ENCODE data around the gene LTA. TPM values are rescaled to one million over a fixed set of nuclear protein-coding genes. Genes with fewer than 3 reads are reported as not detected.

Gene LTA
- polyA plus RNA-seq, 1 of the 3 experiments (the other 2 are of a cell fraction), result not detected

DNA sequence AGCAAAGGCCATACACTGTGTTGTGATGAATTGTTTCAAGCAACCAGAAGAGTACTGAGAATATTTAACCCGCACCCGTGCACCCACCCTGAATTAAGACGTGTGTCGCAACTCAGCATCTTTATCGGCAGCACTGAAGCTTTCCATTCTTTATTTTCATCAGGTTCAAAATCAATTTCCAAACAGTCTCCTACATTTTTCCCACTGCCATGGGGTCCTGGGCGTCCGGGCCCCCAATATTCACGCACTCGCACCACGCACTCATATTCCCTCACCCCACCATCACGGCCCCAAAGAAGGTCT, 8.3 kb downstream of the LTA start:
- ChIA-PET CTCF (interaction anchor here (0.6 to 17.6 kb wide), 25 partner anchors 9 to 197 kb away, joined by 3 to 312 read pairs (median 5); partner anchors contain the start of genes ATP6V1G2, DDX39B, NCR3 and NFKBIL1), POLR2A (interaction anchor here (0.6 to 1.2 kb wide), 3 partner anchors 16 to 38 kb away, joined by 3 to 12 read pairs (median 5); partner anchors contain the start of gene DDX39B)
- peak overlapping the region; percentile 99 for H3K4me2 ChIP-seq
- H3K4me1 ChIP-seq (ENCODE audit: control insufficient read depth in 1 of 2, insufficient read depth in 2 of 2, low read depth in 1 of 2, low read length in 1 of 2), result peaks cover 0 to 11% of the 10 kb centered on the region in 2 experiments; a peak in 1 of 4 replicates
- 74% methylated on average over 11 of the region's 11 CpGs for WGBS (ENCODE audit: low lambda C conversion rate)
- no peaks in the 10 kb centered on the region for H4K20me1 ChIP-seq (ENCODE audit: insufficient read depth)
- no peaks in the 10 kb centered on the region for H3K27me3 ChIP-seq (ENCODE audit: insufficient read depth)
- H3K9me3 ChIP-seq, result no peaks in the 10 kb centered on the region
- H3K79me2 ChIP-seq (ENCODE audit: insufficient read depth), result no peaks in the 10 kb centered on the region
- peak overlapping the region; percentile 63 to 96 for H3K4me3 ChIP-seq (ENCODE audit: low read depth in 2 of 2, low read length in 1 of 2)
- H2AFZ ChIP-seq (ENCODE audit: low read depth), result peak overlapping the region; percentile 99
- peak overlapping the region; percentile 88 for H3K9ac ChIP-seq
- no peaks in the 10 kb centered on the region for H3K9me2 ChIP-seq
- H3K27ac ChIP-seq (ENCODE audit: low read depth in 2 of 2, low read length in 1 of 2), result no peak overlapping the region
- no peaks in the 10 kb centered on the region for H3F3A ChIP-seq (replicated peaks; ENCODE audit: insufficient read depth)
- TF ChIP-seq JUND (IDR thresholded peaks at IDR 0.05), result no peak
- TF ChIP-seq, protein P1, sequence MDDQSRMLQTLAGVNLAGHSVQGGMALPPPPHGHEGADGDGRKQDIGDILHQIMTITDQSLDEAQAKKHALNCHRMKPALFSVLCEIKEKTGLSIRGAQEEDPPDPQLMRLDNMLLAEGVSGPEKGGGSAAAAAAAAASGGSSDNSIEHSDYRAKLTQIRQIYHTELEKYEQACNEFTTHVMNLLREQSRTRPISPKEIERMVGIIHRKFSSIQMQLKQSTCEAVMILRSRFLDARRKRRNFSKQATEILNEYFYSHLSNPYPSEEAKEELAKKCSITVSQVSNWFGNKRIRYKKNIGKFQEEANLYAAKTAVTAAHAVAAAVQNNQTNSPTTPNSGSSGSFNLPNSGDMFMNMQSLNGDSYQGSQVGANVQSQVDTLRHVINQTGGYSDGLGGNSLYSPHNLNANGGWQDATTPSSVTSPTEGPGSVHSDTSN (IDR thresholded peaks at IDR 0.05), result no peak
- no peak for TF ChIP-seq TCF12 (IDR thresholded peaks at IDR 0.05)
- TF ChIP-seq GATA2 (CRISPR knock-in tag; IDR thresholded peaks at IDR 0.05), result no peak
- TF ChIP-seq, protein P2, sequence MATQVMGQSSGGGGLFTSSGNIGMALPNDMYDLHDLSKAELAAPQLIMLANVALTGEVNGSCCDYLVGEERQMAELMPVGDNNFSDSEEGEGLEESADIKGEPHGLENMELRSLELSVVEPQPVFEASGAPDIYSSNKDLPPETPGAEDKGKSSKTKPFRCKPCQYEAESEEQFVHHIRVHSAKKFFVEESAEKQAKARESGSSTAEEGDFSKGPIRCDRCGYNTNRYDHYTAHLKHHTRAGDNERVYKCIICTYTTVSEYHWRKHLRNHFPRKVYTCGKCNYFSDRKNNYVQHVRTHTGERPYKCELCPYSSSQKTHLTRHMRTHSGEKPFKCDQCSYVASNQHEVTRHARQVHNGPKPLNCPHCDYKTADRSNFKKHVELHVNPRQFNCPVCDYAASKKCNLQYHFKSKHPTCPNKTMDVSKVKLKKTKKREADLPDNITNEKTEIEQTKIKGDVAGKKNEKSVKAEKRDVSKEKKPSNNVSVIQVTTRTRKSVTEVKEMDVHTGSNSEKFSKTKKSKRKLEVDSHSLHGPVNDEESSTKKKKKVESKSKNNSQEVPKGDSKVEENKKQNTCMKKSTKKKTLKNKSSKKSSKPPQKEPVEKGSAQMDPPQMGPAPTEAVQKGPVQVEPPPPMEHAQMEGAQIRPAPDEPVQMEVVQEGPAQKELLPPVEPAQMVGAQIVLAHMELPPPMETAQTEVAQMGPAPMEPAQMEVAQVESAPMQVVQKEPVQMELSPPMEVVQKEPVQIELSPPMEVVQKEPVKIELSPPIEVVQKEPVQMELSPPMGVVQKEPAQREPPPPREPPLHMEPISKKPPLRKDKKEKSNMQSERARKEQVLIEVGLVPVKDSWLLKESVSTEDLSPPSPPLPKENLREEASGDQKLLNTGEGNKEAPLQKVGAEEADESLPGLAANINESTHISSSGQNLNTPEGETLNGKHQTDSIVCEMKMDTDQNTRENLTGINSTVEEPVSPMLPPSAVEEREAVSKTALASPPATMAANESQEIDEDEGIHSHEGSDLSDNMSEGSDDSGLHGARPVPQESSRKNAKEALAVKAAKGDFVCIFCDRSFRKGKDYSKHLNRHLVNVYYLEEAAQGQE (IDR thresholded peaks at IDR 0.05; ENCODE audit: low read depth, low read length), result no peak
- TF ChIP-seq MEF2A (IDR thresholded peaks at IDR 0.05; ENCODE audit: borderline replicate concordance, low read depth), result no peak
- no peak for TF ChIP-seq CHD2 (IDR thresholded peaks at IDR 0.05; ENCODE audit: low read length, partially characterized antibody)
- TF ChIP-seq RFX5 (IDR thresholded peaks at IDR 0.05; ENCODE audit: low read length), result no peak
- no peak for TF ChIP-seq NFIC (IDR thresholded peaks at IDR 0.05; ENCODE audit: borderline replicate concordance)
- H3K36me3 ChIP-seq (replicated peaks in 1 of 2; ENCODE audit: control insufficient read depth in 1 of 2, insufficient read depth in 2 of 2, low read length in 1 of 2), result no peaks in the 10 kb centered on the region
- DNase-seq, result no peak

DNA sequence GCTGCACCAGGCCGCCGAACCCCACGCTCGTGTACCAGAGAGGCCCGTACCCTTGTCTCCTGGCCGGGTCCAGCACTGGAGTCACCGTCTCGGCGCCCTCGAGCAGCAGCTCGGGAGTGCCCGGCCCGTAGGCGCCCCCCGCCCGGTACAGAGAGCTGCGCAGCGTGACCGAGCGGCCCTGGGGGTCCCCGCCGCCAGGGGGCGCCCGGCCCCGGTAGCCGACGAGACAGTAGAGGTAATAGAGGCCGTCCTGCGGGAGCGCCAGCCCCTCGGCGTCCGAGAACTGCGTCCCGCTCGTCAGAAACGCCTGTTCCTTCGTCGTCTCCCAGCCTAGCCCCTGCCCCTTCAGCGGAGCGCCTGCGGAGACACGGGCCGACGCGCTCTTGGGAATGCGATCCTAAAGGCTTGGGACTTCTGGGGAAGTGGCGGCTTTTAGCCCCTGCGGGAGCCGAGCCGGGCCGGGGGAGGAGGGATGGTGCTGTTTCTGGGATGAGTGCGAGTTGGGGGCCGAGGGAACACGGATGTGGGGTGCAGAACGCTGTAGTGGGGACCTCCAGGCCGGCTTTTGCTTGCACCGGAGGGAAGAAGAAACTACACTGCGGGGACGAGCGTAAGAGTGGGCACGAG, 8.8 kb downstream of the LTA start:
- H3K4me1 ChIP-seq (ENCODE audit: control insufficient read depth in 1 of 2, insufficient read depth in 2 of 2, low read depth in 1 of 2, low read length in 1 of 2), result peaks cover 0 to 11% of the 10 kb centered on the region in 2 experiments; a peak in 1 of 4 replicates
- whole genome bisulfite sequencing (ENCODE audit: low lambda C conversion rate), result 6% methylated on average over 13 of the region's 62 CpGs
- H3K27ac ChIP-seq (ENCODE audit: low read depth in 2 of 2, low read length in 1 of 2), result peak overlapping the region in 1 of 2 experiments; percentile 51; a peak in 1 of 4 replicates
- H2AFZ ChIP-seq (ENCODE audit: low read depth), result peak overlapping the region; percentile 99
- CTCF ChIA-PET, result interaction anchor here (0.6 to 17.6 kb wide), 25 partner anchors 9 to 197 kb away, joined by 3 to 312 read pairs (median 5); partner anchors contain the start of genes ATP6V1G2, DDX39B, NCR3 and NFKBIL1
- peak overlapping the region; percentile 99 for H3K4me2 ChIP-seq
- peak overlapping the region; percentile 63 to 96 for H3K4me3 ChIP-seq (ENCODE audit: low read depth in 2 of 2, low read length in 1 of 2)
- no peaks in the 10 kb centered on the region for H3K9me3 ChIP-seq
- no peaks in the 10 kb centered on the region for H3K79me2 ChIP-seq (ENCODE audit: insufficient read depth)
- peak overlapping the region; percentile 88 for H3K9ac ChIP-seq
- no peaks in the 10 kb centered on the region for H3K36me3 ChIP-seq (replicated peaks in 1 of 2; ENCODE audit: control insufficient read depth in 1 of 2, insufficient read depth in 2 of 2, low read length in 1 of 2)
- H4K20me1 ChIP-seq (ENCODE audit: insufficient read depth), result no peaks in the 10 kb centered on the region
- no peaks in the 10 kb centered on the region for H3K9me2 ChIP-seq
- DNase-seq, result peak; percentile 97
- H3K27me3 ChIP-seq (ENCODE audit: insufficient read depth), result no peaks in the 10 kb centered on the region
- no peaks in the 10 kb centered on the region for H3F3A ChIP-seq (replicated peaks; ENCODE audit: insufficient read depth)
- POLR2A ChIA-PET, result interaction anchor here (0.6 to 1.2 kb wide), 3 partner anchors 15 to 39 kb away, joined by 3 to 12 read pairs (median 5); partner anchors contain the start of gene DDX39B
- TF ChIP-seq POLR2AphosphoS5 (IDR thresholded peaks at IDR 0.05; ENCODE audit: low read depth, low read length) (peak; percentile 67), MXI1 (IDR thresholded peaks at IDR 0.05; ENCODE audit: low read depth, low read length) (peak; percentile 64; the same call in 1 of the 2 replicates), RCOR1 (IDR thresholded peaks at IDR 0.05; ENCODE audit: low read length) (no peak), FOXM1 (IDR thresholded peaks at IDR 0.05; ENCODE audit: low read depth) (no peak), EZH2phosphoT487 (IDR thresholded peaks at IDR 0.05; ENCODE audit: borderline replicate concordance, low read depth) (no peak), YY1 (IDR thresholded peaks at IDR 0.05; ENCODE audit: low read depth) (0 out of 2 replicates have a peak, but pooled peaks have one; percentile 42), NRF1 (IDR thresholded peaks at IDR 0.05; ENCODE audit: low read depth, low read length) (peak; percentile 37; the same call in 1 of the 2 replicates), RFX5 (IDR thresholded peaks at IDR 0.05; ENCODE audit: low read length) (no peak), TAF1 (IDR thresholded peaks at IDR 0.05; ENCODE audit: borderline replicate concordance, low read depth, low read length) (peak; percentile 61), ELF1 (IDR thresholded peaks at IDR 0.05) (no peak)
- TF ChIP-seq, protein P3, sequence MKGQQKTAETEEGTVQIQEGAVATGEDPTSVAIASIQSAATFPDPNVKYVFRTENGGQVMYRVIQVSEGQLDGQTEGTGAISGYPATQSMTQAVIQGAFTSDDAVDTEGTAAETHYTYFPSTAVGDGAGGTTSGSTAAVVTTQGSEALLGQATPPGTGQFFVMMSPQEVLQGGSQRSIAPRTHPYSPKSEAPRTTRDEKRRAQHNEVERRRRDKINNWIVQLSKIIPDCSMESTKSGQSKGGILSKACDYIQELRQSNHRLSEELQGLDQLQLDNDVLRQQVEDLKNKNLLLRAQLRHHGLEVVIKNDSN (IDR thresholded peaks at IDR 0.05; ENCODE audit: borderline replicate concordance, low read depth), result 0 out of 2 replicates have a peak, but pooled peaks have one; percentile 8
- TF ChIP-seq, protein P4, sequence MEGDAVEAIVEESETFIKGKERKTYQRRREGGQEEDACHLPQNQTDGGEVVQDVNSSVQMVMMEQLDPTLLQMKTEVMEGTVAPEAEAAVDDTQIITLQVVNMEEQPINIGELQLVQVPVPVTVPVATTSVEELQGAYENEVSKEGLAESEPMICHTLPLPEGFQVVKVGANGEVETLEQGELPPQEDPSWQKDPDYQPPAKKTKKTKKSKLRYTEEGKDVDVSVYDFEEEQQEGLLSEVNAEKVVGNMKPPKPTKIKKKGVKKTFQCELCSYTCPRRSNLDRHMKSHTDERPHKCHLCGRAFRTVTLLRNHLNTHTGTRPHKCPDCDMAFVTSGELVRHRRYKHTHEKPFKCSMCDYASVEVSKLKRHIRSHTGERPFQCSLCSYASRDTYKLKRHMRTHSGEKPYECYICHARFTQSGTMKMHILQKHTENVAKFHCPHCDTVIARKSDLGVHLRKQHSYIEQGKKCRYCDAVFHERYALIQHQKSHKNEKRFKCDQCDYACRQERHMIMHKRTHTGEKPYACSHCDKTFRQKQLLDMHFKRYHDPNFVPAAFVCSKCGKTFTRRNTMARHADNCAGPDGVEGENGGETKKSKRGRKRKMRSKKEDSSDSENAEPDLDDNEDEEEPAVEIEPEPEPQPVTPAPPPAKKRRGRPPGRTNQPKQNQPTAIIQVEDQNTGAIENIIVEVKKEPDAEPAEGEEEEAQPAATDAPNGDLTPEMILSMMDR (IDR thresholded peaks at IDR 0.05), result peak; percentile 90
